Duodenal mucosa (tissue), 2 donors: ENCODE data around the gene SMIM41.

Source experiments
- H3K27ac ChIP-seq: one replicate; pipeline ENCODE4 v1.7.0; 2013; ENCODE audit warnings: low read depth, low read length
- H3K27me3 ChIP-seq, 2 donors: one replicate each; pipeline ENCODE4 v1.7.0; 2013; ENCODE audit warnings: low read length in 2 of 2, control low read depth in 1 of 2; ENCODE audit not compliant: insufficient read depth in 2 of 2, control insufficient read depth in 1 of 2
- H3K36me3 ChIP-seq, 2 donors: one replicate each; pipeline ENCODE4 v1.7.0; 2013; ENCODE audit warnings: low read length in 2 of 2, control low read depth in 1 of 2; ENCODE audit not compliant: insufficient read depth in 2 of 2, control insufficient read depth in 1 of 2
- H3K4me1 ChIP-seq, 2 donors: one replicate each; pipeline ENCODE4 v1.7.0; 2013; ENCODE audit warnings: low read length in 2 of 2, control low read depth in 1 of 2; ENCODE audit not compliant: insufficient read depth in 2 of 2, control insufficient read depth in 1 of 2
- H3K4me3 ChIP-seq, 2 donors: one replicate each; pipeline ENCODE4 v1.7.0; 2013; ENCODE audit warnings: low read length in 2 of 2, low read depth in 1 of 2
- H3K9ac ChIP-seq, 2 donors: one replicate each; pipeline ENCODE4 v1.7.0; 2013; ENCODE audit warnings: low read length in 2 of 2, low read depth in 1 of 2
- H3K9me3 ChIP-seq, 2 donors: one replicate each; pipeline ENCODE4 v1.7.0; 2013; ENCODE audit warnings: low read length in 2 of 2, control low read depth in 1 of 2; ENCODE audit not compliant: control insufficient read depth in 1 of 2

SMIM41 gene

DNA sequence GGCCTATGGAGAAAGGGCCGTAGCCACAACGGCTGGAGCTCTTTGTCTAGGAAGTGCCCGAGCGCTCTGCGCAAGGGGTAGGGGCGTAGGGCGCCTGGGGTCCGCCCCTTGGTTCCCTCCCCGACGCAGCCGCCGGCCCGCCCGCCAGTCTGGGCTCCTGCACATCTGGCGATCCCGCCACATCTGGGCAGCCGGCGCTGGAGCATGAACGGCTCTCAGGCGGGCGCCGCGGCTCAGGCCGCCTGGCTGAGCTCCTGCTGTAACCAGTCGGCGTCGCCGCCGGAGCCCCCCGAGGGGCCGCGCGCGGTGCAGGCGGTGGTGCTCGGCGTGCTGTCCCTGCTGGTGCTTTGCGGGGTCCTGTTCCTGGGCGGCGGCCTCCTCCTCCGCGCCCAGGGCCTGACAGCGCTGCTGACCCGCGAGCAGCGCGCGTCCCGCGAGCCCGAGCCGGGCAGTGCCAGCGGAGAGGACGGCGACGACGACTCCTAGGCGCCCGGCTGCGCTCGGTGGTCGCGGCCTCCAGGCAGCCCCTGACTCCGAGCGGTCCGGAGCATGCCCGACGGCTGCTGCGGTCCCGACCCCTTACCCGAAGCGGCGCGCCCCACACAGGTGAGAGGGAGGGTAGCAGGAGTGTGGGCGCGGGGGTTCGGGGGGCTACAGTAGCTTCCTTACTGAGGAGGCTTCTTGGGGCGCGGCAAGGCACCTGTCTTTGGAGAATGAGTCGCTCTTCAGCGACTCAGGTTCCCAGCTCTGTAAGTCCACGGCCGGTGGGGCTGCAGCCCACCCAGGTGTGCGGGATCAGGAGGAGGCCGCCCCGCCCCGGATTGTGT lies at the start of gene SMIM41:
Gene SMIM41 (plus strand): TSS at position 129 of the 827 bp plus-strand sequence. CDS start 76 bp downstream, at position 205.
- Histone ChIP-seq H3K27me3 (no peaks in the 10 kb centered on the region), H3K9me3 (no peaks in the 10 kb centered on the region), H3K4me1 (peaks cover 15 to 17% of the 10 kb centered on the region in 2 donors), H3K27ac (no peak within 1 kb of the TSS), H3K9ac (no peak within 1 kb of the TSS), H3K36me3 (peaks cover 28 to 32% of the 10 kb centered on the region in 2 donors), H3K4me3 (peak within 1 kb of the TSS in 1 of 2 donors; percentile 6)

DNA sequence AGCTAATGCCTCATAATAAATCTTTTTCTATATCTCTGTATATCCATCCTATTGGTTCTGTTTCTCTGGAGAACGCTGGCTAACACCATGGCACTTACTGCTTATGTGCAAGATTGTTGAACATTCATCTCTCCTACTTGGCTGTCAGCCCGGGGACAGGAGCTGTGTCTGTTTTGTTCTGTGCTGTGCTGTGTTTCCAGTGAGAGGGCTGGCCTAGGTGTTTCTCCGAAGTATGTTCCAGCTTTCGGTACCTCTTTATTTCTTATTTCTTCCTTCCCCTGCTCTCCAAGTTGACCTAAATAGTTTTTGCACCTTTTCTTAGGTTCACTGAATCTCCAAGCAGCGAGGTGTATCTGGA lies 47.1 kb upstream of the SMIM41 start:
- H3K9me3 ChIP-seq = no peaks in the 10 kb centered on the region
- H3K27me3 ChIP-seq = no peaks in the 10 kb centered on the region
- peaks cover 23 to 27% of the 10 kb centered on the region in 2 donors for H3K4me1 ChIP-seq
- peak overlapping the region; percentile 52 to 54 for H3K4me3 ChIP-seq
- peak overlapping the region; percentile 70 for H3K27ac ChIP-seq
- no peaks in the 10 kb centered on the region for H3K36me3 ChIP-seq
- H3K9ac ChIP-seq = peak overlapping the region; percentile 51 to 79

DNA sequence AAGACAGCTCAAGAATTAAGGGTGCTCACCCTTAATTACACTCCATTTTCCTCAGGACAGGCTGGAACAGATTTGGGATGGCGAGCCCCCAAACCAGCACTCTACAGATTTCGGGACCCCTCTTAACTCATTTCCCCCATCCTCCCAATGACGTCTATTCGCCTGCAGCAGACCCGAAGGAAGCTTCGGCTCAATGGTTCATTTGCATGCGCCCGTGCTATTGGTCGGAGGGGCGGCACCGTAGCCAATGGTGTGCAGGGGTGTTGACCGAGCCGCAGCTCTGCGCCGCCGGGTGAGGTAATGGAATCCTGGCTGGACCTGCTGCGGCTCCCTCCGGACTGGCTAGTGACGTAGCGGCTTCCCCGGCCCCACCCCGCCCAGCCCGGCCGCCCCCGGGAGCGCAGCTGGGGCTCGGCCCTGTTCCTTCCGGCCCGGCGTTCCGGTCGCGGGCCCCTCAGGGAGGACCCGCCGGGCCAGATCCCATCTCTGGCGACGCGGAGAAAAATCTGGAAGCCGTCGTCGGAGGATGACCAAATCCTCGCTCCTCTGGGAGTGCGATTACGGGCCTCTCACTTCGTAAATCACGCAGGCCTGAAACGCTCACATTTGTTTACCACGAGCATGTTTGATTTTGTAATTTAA lies 46.6 kb upstream of the SMIM41 start:
- H3K4me3 ChIP-seq = peak overlapping the region; percentile 60 to 64
- H3K36me3 ChIP-seq = no peaks in the 10 kb centered on the region
- H3K9me3 ChIP-seq = no peaks in the 10 kb centered on the region
- no peaks in the 10 kb centered on the region for H3K27me3 ChIP-seq
- H3K4me1 ChIP-seq = peaks cover 23 to 29% of the 10 kb centered on the region in 2 donors
- peak overlapping the region; percentile 80 for H3K27ac ChIP-seq
- peak overlapping the region; percentile 79 to 83 for H3K9ac ChIP-seq

- peak overlapping the region; percentile 72 to 83 for H3K9ac ChIP-seq
- H3K27ac ChIP-seq = peak overlapping the region; percentile 80
- no peaks in the 10 kb centered on the region for H3K27me3 ChIP-seq
- peaks cover 23 to 29% of the 10 kb centered on the region in 2 donors for H3K4me1 ChIP-seq
- H3K9me3 ChIP-seq = no peaks in the 10 kb centered on the region
- peak overlapping the region; percentile 60 to 64 for H3K4me3 ChIP-seq
- H3K36me3 ChIP-seq = no peaks in the 10 kb centered on the region
Observed at GRCh38 chr12:52033446-52034140, 45.9 kb upstream of the SMIM41 start.

GRCh38 chr12:52035190-52035589 lies 44.3 kb upstream of the SMIM41 start:
- Histone ChIP-seq H3K36me3 (no peaks in the 10 kb centered on the region), H3K4me1 (peaks cover 24 to 29% of the 10 kb centered on the region in 2 donors), H3K9ac (no peak overlapping the region), H3K9me3 (no peaks in the 10 kb centered on the region), H3K27ac (no peak overlapping the region), H3K4me3 (no peak overlapping the region), H3K27me3 (no peaks in the 10 kb centered on the region)

DNA sequence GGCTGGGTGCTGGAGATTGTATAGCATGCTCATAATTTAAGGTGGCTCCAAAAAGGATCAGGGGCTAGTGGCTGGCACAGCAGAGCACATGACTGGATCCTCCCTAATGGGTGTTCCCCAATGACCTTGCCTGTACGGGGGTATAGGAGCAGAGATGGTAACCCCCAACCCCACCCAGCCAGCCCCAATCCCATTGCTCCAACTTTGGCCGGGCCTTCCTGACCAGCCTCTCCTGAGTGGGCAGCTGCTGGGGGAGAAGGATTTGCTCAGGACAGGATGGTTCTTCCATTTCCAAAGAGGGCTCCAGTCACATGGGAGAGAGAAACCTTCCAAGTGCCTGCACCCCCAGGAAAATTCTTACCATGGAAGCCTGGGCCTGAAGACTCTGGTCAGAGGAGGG lies 43.6 kb upstream of the SMIM41 start:
- Histone ChIP-seq H3K36me3 (no peaks in the 10 kb centered on the region), H3K27me3 (no peaks in the 10 kb centered on the region), H3K4me1 (peaks cover 30 to 34% of the 10 kb centered on the region in 2 donors), H3K27ac (no peak overlapping the region), H3K9ac (peak overlapping the region; percentile 63 to 75), H3K4me3 (peak overlapping the region in 1 of 2 donors; percentile 62), H3K9me3 (no peaks in the 10 kb centered on the region)

GRCh38 chr12:52036587-52037171 lies 42.8 kb upstream of the SMIM41 start:
- Histone ChIP-seq H3K27me3 (no peaks in the 10 kb centered on the region), H3K9me3 (no peaks in the 10 kb centered on the region), H3K27ac (peak overlapping the region; percentile 81), H3K9ac (peak overlapping the region; percentile 63 to 75), H3K4me3 (peak overlapping the region; percentile 28 to 62), H3K4me1 (peaks cover 30 to 39% of the 10 kb centered on the region in 2 donors), H3K36me3 (no peaks in the 10 kb centered on the region)

DNA sequence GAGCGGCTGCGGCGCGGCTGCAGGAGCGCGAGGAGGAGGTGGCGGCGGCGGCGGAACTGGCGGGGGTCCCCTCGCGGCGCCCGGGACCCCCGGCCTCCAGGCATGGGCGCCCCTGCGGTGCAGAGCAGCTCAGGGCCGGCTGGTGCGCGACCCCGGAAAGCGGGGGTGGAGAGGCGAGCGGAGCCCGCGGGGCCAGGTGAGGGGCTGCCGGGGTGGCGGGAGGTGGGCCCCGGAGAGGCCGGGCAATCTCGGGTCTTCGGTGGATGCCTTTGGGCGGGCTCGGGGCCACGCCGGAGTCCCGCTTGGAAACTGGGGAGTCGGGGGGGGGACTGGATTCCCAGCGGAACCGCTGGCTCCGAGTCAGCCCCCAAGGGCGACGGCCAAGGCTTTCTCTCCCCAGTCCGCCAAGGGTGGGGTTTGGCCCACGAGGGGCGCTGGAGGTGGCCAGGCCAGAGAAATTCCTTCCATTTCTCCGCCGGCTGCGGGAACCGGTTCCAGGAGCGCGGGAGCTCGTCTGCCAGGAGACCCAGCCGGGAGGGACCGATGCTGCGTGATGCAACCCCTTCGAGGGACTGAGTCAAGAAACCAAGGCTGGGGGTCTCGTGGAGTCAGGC lies 42.1 kb upstream of the SMIM41 start:
- H3K9me3 ChIP-seq = no peaks in the 10 kb centered on the region
- H3K9ac ChIP-seq = peak overlapping the region; percentile 70 to 79
- H3K4me1 ChIP-seq = peaks cover 27 to 35% of the 10 kb centered on the region in 2 donors
- H3K27me3 ChIP-seq = no peaks in the 10 kb centered on the region
- H3K4me3 ChIP-seq = peak overlapping the region; percentile 61 to 67
- peak overlapping the region; percentile 45 for H3K27ac ChIP-seq
- H3K36me3 ChIP-seq = no peaks in the 10 kb centered on the region

GRCh38 chr12:52038447-52038846 lies 41.1 kb upstream of the SMIM41 start:
- no peak overlapping the region for H3K4me3 ChIP-seq
- no peak overlapping the region for H3K27ac ChIP-seq
- no peaks in the 10 kb centered on the region for H3K9me3 ChIP-seq
- no peaks in the 10 kb centered on the region for H3K27me3 ChIP-seq
- H3K36me3 ChIP-seq = no peaks in the 10 kb centered on the region
- H3K9ac ChIP-seq = peak overlapping the region in 1 of 2 donors; percentile 17
- peaks cover 20 to 28% of the 10 kb centered on the region in 2 donors for H3K4me1 ChIP-seq
